Astrocyte (in vitro differentiated cells and primary cell): ENCODE data around the gene CASK. TPM values are rescaled to one million over a fixed set of nuclear protein-coding genes. Genes with fewer than 3 reads are reported as not detected.

Experiments used
- DNase-seq: peaks from one replicate; pipeline ENCODE4 v3.0.0-alpha.2; 2010; ENCODE audit warnings: low read depth
- FAIRE-seq: peaks from 2 replicates; lab custom pipeline; 2011; peaks lifted over from hg19 to GRCh38; lab: Jason Lieb, UNC
- H2AFZ ChIP-seq: 2 replicates; pipeline ENCODE4 v1.6.0; 2012; ENCODE audit warnings: low read depth, low read length, inconsistent platforms
- H3K27ac ChIP-seq: 2 replicates; pipeline ENCODE4 v1.5.1; 2011; ENCODE audit warnings: low read depth, low read length, inconsistent platforms
- H3K27me3 ChIP-seq: 2 replicates; pipeline ENCODE4 v1.6.0; 2011; ENCODE audit warnings: low read length, inconsistent platforms; ENCODE audit not compliant: insufficient read depth
- H3K36me3 ChIP-seq: 2 replicates; pipeline ENCODE4 v1.5.1; 2011; ENCODE audit warnings: low read length, inconsistent platforms; ENCODE audit not compliant: insufficient read depth
- H3K4me1 ChIP-seq: 2 replicates; pipeline ENCODE4 v1.5.1; 2011; ENCODE audit warnings: low read length, inconsistent platforms; ENCODE audit not compliant: insufficient read depth
- H3K4me2 ChIP-seq: 2 replicates; pipeline ENCODE4 v1.6.0; 2012; ENCODE audit warnings: low read length, inconsistent platforms
- H3K4me3 ChIP-seq: 2 replicates; pipeline ENCODE4 v1.5.1; 2011; ENCODE audit warnings: low read depth, mild to moderate bottlenecking, low read length, inconsistent platforms; ENCODE audit not compliant: insufficient read depth
- H3K79me2 ChIP-seq: 2 replicates; pipeline ENCODE4 v1.6.0; 2012; ENCODE audit warnings: mild to moderate bottlenecking, low read length, inconsistent platforms; ENCODE audit not compliant: insufficient read depth
- H3K9ac ChIP-seq: 2 replicates; pipeline ENCODE4 v1.6.0; 2012; ENCODE audit warnings: mild to moderate bottlenecking, low read length, inconsistent platforms
- H3K9me3 ChIP-seq: 2 replicates; pipeline ENCODE4 v1.5.1; 2012; ENCODE audit warnings: low read depth, mild to moderate bottlenecking, low read length, inconsistent platforms; ENCODE audit not compliant: insufficient read depth
- H4K20me1 ChIP-seq: 2 replicates; pipeline ENCODE4 v1.6.0; 2012; ENCODE audit warnings: low read length, inconsistent platforms; ENCODE audit not compliant: insufficient read depth
- H3K27ac Mint-ChIP-seq: one replicate; pipeline ENCODE4 v1.8.0; 2021; ENCODE audit warnings: mild to moderate bottlenecking, mixed read lengths; ENCODE audit not compliant: unreplicated experiment
- H3K27me3 Mint-ChIP-seq: one replicate; pipeline ENCODE4 v1.8.0; 2021; ENCODE audit warnings: low read depth, mixed read lengths; ENCODE audit not compliant: unreplicated experiment
- H3K36me3 Mint-ChIP-seq: one replicate; pipeline ENCODE4 v1.8.0; 2021; ENCODE audit warnings: low read depth, mixed read lengths; ENCODE audit not compliant: unreplicated experiment
- H3K4me1 Mint-ChIP-seq: one replicate; pipeline ENCODE4 v1.8.0; 2021; ENCODE audit warnings: low read depth, mixed read lengths; ENCODE audit not compliant: unreplicated experiment
- H3K4me3 Mint-ChIP-seq: one replicate; pipeline ENCODE4 v1.8.0; 2021; ENCODE audit warnings: mild to moderate bottlenecking, moderate library complexity, mixed read lengths; ENCODE audit not compliant: unreplicated experiment
- H3K9me3 Mint-ChIP-seq: one replicate; pipeline ENCODE4 v1.8.0; 2021; ENCODE audit warnings: mild to moderate bottlenecking, mixed read lengths; ENCODE audit not compliant: unreplicated experiment
- EZH2 ChIP-seq: IDR thresholded peaks from 2 replicates; pipeline ENCODE4 v1.6.1; 2012; ENCODE audit warnings: mild to moderate bottlenecking, low read length, inconsistent platforms; ENCODE audit not compliant: insufficient read depth
- total RNA-seq: library from RNA; stranded (reverse); gene quantifications from 2 replicates; pipeline ENCODE4 v1.2.1, GENCODE V29; 2021
- TF ChIP-seq, protein P1 (sequence below): IDR thresholded peaks from 2 replicates; pipeline ENCODE4 v1.5.1; 2011; ENCODE audit warnings: low read depth, mild to moderate bottlenecking, inconsistent platforms, low read length, moderate library complexity; ENCODE audit not compliant: insufficient read depth

Gene CASK
- total RNA-seq, 1 donor from 2014 or later: 99.3 TPM

DNA sequence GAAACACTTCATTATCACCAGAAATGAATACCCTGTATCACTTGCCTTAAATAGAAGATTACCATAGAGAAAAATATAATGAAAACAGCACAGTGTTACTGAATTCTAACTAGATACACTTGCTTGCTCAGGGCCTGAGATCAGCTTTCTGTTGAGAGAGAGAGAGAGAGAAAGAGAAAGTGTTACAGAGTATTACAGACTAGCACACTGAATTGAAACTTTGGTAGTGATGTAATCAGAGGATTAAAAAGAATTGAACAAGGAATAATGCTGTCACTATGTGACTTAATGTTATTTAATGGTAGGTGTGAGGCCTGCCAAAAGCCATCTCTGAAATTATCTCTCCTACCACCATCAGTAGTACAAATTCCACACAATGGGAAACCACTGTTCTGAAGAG lies 35.5 kb upstream of the CASK start:
- H3K4me2 ChIP-seq: no peak overlapping the region
- no peaks in the 10 kb centered on the region for H3K9me3 Mint-ChIP-seq
- DNase-seq (no peak), FAIRE-seq (peak; percentile 77)
- H3K27ac Mint-ChIP-seq: no peak overlapping the region
- no peaks in the 10 kb centered on the region for H3K27me3 ChIP-seq
- no peaks in the 10 kb centered on the region for H3K4me1 ChIP-seq
- no peaks in the 10 kb centered on the region for H4K20me1 ChIP-seq
- no peak overlapping the region for H3K4me3 ChIP-seq
- H3K36me3 Mint-ChIP-seq: no peaks in the 10 kb centered on the region
- no peak overlapping the region for H3K9ac ChIP-seq
- H3K4me3 Mint-ChIP-seq: no peak overlapping the region
- no peaks in the 10 kb centered on the region for H3K79me2 ChIP-seq
- H2AFZ ChIP-seq: no peak overlapping the region
- no peaks in the 10 kb centered on the region for H3K9me3 ChIP-seq
- TF ChIP-seq EZH2: no peak
- TF ChIP-seq, protein P1, sequence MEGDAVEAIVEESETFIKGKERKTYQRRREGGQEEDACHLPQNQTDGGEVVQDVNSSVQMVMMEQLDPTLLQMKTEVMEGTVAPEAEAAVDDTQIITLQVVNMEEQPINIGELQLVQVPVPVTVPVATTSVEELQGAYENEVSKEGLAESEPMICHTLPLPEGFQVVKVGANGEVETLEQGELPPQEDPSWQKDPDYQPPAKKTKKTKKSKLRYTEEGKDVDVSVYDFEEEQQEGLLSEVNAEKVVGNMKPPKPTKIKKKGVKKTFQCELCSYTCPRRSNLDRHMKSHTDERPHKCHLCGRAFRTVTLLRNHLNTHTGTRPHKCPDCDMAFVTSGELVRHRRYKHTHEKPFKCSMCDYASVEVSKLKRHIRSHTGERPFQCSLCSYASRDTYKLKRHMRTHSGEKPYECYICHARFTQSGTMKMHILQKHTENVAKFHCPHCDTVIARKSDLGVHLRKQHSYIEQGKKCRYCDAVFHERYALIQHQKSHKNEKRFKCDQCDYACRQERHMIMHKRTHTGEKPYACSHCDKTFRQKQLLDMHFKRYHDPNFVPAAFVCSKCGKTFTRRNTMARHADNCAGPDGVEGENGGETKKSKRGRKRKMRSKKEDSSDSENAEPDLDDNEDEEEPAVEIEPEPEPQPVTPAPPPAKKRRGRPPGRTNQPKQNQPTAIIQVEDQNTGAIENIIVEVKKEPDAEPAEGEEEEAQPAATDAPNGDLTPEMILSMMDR: no peak
- H3K27me3 Mint-ChIP-seq: no peaks in the 10 kb centered on the region
- H3K36me3 ChIP-seq: no peaks in the 10 kb centered on the region
- no peak overlapping the region for H3K27ac ChIP-seq
- H3K4me1 Mint-ChIP-seq: no peaks in the 10 kb centered on the region

DNA sequence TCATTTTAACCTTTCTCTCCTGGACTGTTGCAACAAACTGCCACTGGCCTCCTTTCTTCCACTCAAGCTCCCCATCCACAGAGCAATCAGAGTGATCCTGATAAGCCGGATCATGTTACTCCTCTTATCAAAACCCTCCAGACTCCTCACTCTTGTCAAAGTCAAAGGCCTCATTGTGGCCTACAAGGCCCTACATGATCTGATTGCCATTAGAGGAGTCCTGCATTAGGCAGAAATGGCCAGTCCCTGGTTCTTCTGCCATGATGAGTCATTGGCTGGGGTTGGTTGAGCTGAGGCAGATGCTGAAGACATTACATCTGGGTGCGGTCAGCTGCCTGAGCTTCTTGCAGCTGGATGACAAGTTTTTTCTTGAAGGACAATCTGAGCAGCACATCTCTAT lies 32.7 kb upstream of the CASK start:
- Mint-ChIP-seq H3K27me3 (no peaks in the 10 kb centered on the region), H3K4me3 (no peak overlapping the region), H3K36me3 (no peaks in the 10 kb centered on the region), H3K27ac (no peak overlapping the region), H3K9me3 (no peaks in the 10 kb centered on the region), H3K4me1 (no peaks in the 10 kb centered on the region)
- H3K27ac ChIP-seq: no peak overlapping the region
- DNase-seq (no peak), FAIRE-seq (peak; percentile 81)
- H3K36me3 ChIP-seq: no peaks in the 10 kb centered on the region
- H3K4me1 ChIP-seq: no peaks in the 10 kb centered on the region
- no peak overlapping the region for H3K4me2 ChIP-seq
- no peaks in the 10 kb centered on the region for H3K9me3 ChIP-seq
- H3K79me2 ChIP-seq: no peaks in the 10 kb centered on the region
- no peak for TF ChIP-seq EZH2
- TF ChIP-seq, protein P1: no peak
- H3K9ac ChIP-seq: no peak overlapping the region
- H4K20me1 ChIP-seq: no peaks in the 10 kb centered on the region
- H3K4me3 ChIP-seq: no peak overlapping the region
- H2AFZ ChIP-seq: no peak overlapping the region
- no peaks in the 10 kb centered on the region for H3K27me3 ChIP-seq

DNA sequence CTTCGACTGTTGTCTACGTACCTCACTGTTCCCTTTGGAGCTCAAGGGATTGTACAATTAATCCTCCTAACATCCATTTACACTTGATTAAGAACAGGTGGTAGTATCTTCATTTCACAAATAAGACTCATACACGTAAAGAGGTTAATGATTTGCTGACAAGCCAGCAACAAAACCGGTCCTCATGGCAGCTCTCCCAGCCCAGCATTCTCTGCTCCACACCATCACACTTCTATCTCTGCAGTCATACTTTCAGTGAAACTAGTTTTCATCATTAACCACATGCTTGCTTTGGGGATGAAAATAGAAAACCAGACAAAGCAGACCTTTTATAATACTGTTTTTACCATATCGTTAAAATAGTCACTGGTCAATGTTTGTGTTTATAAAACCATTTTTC lies 28.7 kb upstream of the CASK start:
- Histone ChIP-seq H3K27me3 (no peaks in the 10 kb centered on the region), H3K36me3 (no peaks in the 10 kb centered on the region), H3K79me2 (no peaks in the 10 kb centered on the region), H3K27ac (no peak overlapping the region), H3K4me3 (no peak overlapping the region), H3K9me3 (no peaks in the 10 kb centered on the region), H2AFZ (no peak overlapping the region), H3K9ac (no peak overlapping the region), H3K4me2 (no peak overlapping the region), H4K20me1 (no peaks in the 10 kb centered on the region), H3K4me1 (no peaks in the 10 kb centered on the region)
- Mint-ChIP-seq H3K27me3 (no peaks in the 10 kb centered on the region), H3K4me1 (no peaks in the 10 kb centered on the region), H3K9me3 (no peaks in the 10 kb centered on the region), H3K27ac (no peak overlapping the region), H3K4me3 (no peak overlapping the region), H3K36me3 (no peaks in the 10 kb centered on the region)
- FAIRE-seq (no peak), DNase-seq (no peak)
- TF ChIP-seq EZH2: no peak
- TF ChIP-seq, protein P1: no peak
